Right atrium auricular region (tissue), 2 donors: ENCODE measurements around the gene SPTA1. TPM values are rescaled to one million over a fixed set of nuclear protein-coding genes. Genes with fewer than 3 reads are reported as not detected.

Source experiments
- DNase-seq: peaks from one replicate; pipeline ENCODE4 v3.0.0-alpha.2; 2019; ENCODE audit warnings: low spot score
- H3K27ac ChIP-seq, 2 donors: fragments of 200-600 bp; sonication (generic); 1 replicate in 1 of 2; 2 replicates in 1 of 2; pipeline ENCODE4 v1.5.1; 2016 to 2019
- H3K27me3 ChIP-seq, 2 donors: fragments of 200-600 bp; sonication (generic); one replicate each; pipeline versions ENCODE4 v1.5.1 to v1.6.0; 2017 to 2019
- H3K36me3 ChIP-seq: fragments of 200-600 bp; sonication (generic); one replicate; pipeline ENCODE4 v1.5.1; 2016
- H3K4me1 ChIP-seq, 2 donors: fragments of 200-600 bp; sonication (generic); one replicate each; pipeline versions ENCODE4 v1.5.1 to v1.6.0; 2017 to 2019
- H3K4me3 ChIP-seq, 2 donors: fragments of 200-600 bp; sonication (generic); 1 replicate in 1 of 2; 2 replicates in 1 of 2; pipeline ENCODE4 v1.5.1; 2017 to 2019; ENCODE audit warnings: mild to moderate bottlenecking in 1 of 2, moderate library complexity in 1 of 2
- H3K9me3 ChIP-seq, 2 donors: fragments of 200-600 bp; sonication (generic); one replicate each; pipeline ENCODE4 v1.5.1; 2019
- total RNA-seq, 2 donors: library from RNA; depleted of rRNA; stranded (reverse); fragments of >200 nt; gene quantifications; one replicate each; pipeline ENCODE4 v1.1.0, GENCODE V29; 2016
- TF ChIP-seq, protein P1 (sequence below), 2 donors: fragments of 200-600 bp; sonication (generic); IDR thresholded peaks; one replicate each; pipeline ENCODE4 v1.5.1; 2019; ENCODE audit warnings: antibody characterized with exemption in 2 of 2

The SPTA1 gene
- total RNA-seq, 2 donors from 2014 or later, result 0.16 TPM; not detected in 1

DNA sequence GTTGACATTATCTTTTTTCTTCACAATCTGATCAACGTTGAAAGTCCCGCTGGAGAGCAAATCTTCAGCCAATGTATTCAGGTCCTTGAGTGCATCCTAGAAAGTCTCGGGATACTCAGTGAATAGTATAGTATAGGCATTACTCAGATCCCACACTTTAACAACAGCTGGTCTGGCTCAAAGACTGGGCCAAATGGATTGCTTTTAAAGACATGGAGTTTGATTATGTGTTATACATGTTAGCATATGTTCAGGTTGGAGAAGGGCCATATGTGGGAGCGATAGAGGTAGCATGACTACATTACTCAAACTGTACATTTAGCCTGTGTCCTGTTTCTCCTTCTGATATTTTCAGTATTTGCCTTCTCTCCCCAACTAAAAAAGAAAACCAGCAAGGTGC lies 48.4 kb downstream of the SPTA1 start:
- no peaks in the 10 kb centered on the region for H3K4me1 ChIP-seq
- DNase-seq, result no peak
- no peak overlapping the region for H3K4me3 ChIP-seq
- H3K9me3 ChIP-seq, result no peaks in the 10 kb centered on the region
- no peaks in the 10 kb centered on the region for H3K27me3 ChIP-seq
- H3K36me3 ChIP-seq, result no peaks in the 10 kb centered on the region
- TF ChIP-seq, protein P1, sequence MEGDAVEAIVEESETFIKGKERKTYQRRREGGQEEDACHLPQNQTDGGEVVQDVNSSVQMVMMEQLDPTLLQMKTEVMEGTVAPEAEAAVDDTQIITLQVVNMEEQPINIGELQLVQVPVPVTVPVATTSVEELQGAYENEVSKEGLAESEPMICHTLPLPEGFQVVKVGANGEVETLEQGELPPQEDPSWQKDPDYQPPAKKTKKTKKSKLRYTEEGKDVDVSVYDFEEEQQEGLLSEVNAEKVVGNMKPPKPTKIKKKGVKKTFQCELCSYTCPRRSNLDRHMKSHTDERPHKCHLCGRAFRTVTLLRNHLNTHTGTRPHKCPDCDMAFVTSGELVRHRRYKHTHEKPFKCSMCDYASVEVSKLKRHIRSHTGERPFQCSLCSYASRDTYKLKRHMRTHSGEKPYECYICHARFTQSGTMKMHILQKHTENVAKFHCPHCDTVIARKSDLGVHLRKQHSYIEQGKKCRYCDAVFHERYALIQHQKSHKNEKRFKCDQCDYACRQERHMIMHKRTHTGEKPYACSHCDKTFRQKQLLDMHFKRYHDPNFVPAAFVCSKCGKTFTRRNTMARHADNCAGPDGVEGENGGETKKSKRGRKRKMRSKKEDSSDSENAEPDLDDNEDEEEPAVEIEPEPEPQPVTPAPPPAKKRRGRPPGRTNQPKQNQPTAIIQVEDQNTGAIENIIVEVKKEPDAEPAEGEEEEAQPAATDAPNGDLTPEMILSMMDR (IDR thresholded peaks at IDR 0.05), result no peak
- no peak overlapping the region for H3K27ac ChIP-seq

- Histone ChIP-seq H3K36me3 (no peaks in the 10 kb centered on the region), H3K4me3 (no peak overlapping the region), H3K27me3 (no peaks in the 10 kb centered on the region), H3K4me1 (no peaks in the 10 kb centered on the region), H3K27ac (no peak overlapping the region), H3K9me3 (no peaks in the 10 kb centered on the region)
- TF ChIP-seq, protein P1 (IDR thresholded peaks at IDR 0.05), result no peak
- DNase-seq, result no peak
These were observed 72.8 kb downstream of the SPTA1 start for GRCh38 chr1:158613764-158614163.

DNA sequence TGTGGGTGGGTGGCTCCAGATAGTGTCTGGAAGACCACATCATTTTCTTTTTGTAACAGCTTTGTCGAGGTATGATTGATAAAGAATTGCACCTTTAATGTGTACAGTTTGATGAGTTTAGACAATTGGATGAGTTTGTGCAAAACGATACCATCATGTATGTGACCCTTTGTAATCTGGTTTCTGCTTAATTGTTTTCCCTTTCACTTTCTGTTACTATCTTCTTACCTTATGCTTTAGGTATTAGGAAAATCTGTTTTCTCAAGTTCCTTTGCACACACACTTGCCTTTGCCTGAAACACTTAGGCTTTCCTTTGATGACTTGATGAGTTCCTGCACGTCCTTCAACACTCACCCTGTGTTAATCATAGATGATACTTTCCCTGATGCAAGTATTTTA lies 74.6 kb downstream of the SPTA1 start:
- Histone ChIP-seq H3K4me3 (no peak overlapping the region), H3K9me3 (no peaks in the 10 kb centered on the region), H3K36me3 (no peaks in the 10 kb centered on the region), H3K4me1 (no peaks in the 10 kb centered on the region), H3K27me3 (no peaks in the 10 kb centered on the region), H3K27ac (no peak overlapping the region)
- DNase-seq, result no peak
- TF ChIP-seq, protein P1 (IDR thresholded peaks at IDR 0.05), result no peak

- H3K4me1 ChIP-seq, result no peaks in the 10 kb centered on the region
These were observed 79.2 kb downstream of the SPTA1 start for GRCh38 chr1:158607296-158607695.

DNA sequence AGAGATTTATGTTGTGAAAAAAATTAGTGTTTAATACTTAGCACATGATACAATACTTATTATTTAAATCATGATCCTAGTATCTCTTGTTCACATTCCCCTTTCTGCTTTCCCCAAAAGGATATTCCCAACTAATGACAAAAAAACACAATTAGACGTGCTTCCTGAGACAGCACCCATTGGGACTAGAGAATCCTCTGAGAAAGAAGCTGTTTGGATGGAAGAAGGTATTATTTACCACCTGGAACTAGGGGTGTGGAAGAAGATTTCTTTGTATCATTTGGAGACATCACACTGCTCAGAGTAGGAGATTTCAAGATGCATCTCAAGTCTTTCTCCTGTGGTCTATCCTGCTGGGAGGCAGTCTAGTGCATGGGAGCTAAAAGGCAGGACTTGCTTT lies 81.5 kb downstream of the SPTA1 start, which contains the start of gene OR10Z1:
OR10Z1 (plus strand) TSS at position 301 of the 400 bp plus-strand sequence. CDS start 1,171 bp downstream, outside the sequence.
- Histone ChIP-seq H3K36me3 (no peaks in the 10 kb centered on the region), H3K27me3 (no peaks in the 10 kb centered on the region), H3K27ac (no peak within 1 kb of the TSS)

More at GRCh38 chr1:158607296-158607695, 79.2 kb downstream of the SPTA1 start:
- Histone ChIP-seq H3K27ac (no peak overlapping the region), H3K36me3 (no peaks in the 10 kb centered on the region), H3K4me3 (no peak overlapping the region), H3K27me3 (no peaks in the 10 kb centered on the region), H3K9me3 (no peaks in the 10 kb centered on the region)
- no peak for DNase-seq
- TF ChIP-seq, protein P1 (IDR thresholded peaks at IDR 0.05), result no peak

More for the DNA sequence above, 81.5 kb downstream of the SPTA1 start, which contains the start of gene OR10Z1:
- no peaks in the 10 kb centered on the region for H3K9me3 ChIP-seq
- H3K4me1 ChIP-seq, result no peaks in the 10 kb centered on the region
- DNase-seq, result no peak
- no peak within 1 kb of the TSS for H3K4me3 ChIP-seq
- TF ChIP-seq, protein P1 (IDR thresholded peaks at IDR 0.05), result no peak
